Measurements from ENCODE around the gene PMVK. TPM values are rescaled to one million over a fixed set of nuclear protein-coding genes. Genes with fewer than 3 reads are reported as not detected.

Gene PMVK
- total RNA-seq, 1 donor from 2014 or later: 65.7 TPM

DNA sequence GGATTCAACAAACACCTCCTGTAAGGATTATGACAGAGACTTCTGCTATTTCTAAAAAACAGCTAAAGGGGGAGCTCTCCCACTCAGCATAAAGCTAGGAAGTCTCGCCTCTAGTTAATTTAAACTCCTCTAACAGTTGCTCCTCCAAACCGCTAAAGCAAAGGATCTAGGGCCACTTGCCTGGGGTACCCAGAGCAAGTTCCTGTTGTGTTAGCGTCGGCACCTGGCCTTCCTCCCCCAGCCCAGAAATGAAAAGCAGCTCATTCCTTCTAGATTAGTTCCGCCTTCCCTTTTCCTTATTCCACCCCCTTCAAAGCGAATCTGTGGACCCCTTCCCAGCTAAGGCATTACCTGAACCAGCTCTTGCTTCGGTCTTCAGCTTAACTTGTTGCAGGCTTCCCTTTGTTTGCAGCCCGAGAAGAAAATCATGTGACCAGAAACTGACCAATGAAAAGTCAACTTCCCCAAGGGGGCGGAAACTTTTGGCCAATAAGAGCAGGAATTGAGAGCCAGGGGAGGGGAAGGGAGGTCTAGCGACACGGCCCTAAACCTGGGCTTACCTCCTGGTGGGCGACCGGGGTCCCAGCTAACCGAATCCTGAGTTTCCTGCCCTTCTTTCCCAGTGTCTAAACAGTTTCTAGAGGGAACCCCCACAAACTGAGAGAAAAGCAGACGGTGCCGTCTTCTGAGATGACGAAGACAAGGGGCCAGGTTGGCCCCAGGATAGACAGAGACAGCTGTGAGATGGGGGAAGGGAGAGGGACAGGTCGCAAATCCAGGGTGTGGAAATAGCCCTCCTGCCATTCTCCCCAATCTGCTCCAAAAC is 19.4 kb upstream of the PMVK start, which contains the start of gene PBXIP1:
Gene PBXIP1 (minus strand): TSS at position 382 of the 826 bp plus-strand sequence. CDS start 2,378 bp downstream, outside the sequence.
- peak; percentile 92 for ATAC-seq (ENCODE audit: poor library complexity)
- intact Hi-C loops (cut with DNase I): no loop called here
- DNase-seq: no peak

- ATAC-seq (ENCODE audit: poor library complexity) (no peak), DNase-seq (no peak)
- intact Hi-C loops (cut with DNase I): no loop called here
These were observed 18.7 kb upstream of the PMVK start for GRCh38 chr1:154955039-154955717.

GRCh38 chr1:154954541-154954940 is 18.0 kb upstream of the PMVK start:
- intact Hi-C loops (cut with DNase I): no loop called here
- no peak for ATAC-seq (ENCODE audit: poor library complexity)
- DNase-seq: no peak

DNA sequence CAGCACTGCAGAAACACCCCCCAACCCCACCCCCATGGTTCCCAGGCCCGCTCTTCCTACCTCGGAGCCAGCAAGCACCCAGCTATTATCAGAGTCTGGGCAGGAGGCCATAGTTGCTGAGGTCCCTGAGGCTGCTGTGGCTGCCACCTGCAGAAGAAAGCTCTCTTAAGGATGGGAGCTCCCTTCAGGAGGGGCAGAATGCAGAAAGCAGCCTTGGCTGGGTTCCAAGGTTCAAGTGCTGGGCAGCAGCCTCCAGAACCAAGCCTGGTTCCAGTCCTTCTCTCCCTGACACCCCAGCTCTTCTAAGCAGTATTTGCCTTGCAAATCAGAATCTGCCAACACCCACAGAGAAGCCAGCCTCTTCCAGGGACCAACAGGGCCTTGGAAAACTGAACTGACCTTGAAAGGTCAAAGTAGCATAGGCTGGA is 17.1 kb upstream of the PMVK start:
- DNase-seq (no peak), ATAC-seq (ENCODE audit: poor library complexity) (no peak)
- intact Hi-C loops (cut with DNase I): no loop called here

DNA sequence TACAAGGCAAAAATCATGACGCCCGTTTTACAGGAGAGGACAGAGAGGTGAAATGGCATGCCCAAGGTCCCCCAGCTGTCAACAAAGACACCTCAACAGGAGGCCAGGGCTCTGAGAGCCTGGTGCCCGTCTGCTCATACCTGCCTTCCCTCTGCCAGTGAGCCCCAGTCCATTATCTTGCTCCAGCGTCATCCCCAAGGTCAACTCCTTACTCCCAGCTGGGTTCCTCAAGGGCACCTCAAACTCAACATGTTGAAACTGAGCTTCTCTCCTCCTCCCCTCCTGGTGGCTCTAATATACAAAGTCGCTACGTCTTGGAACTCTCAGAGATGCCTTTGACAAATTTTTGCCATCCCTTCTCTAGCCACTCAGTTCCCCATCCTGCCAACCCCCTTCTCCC is 16.1 kb upstream of the PMVK start:
- ATAC-seq (ENCODE audit: poor library complexity) (no peak), DNase-seq (no peak)
- intact Hi-C loops (cut with DNase I): no loop called here

DNA sequence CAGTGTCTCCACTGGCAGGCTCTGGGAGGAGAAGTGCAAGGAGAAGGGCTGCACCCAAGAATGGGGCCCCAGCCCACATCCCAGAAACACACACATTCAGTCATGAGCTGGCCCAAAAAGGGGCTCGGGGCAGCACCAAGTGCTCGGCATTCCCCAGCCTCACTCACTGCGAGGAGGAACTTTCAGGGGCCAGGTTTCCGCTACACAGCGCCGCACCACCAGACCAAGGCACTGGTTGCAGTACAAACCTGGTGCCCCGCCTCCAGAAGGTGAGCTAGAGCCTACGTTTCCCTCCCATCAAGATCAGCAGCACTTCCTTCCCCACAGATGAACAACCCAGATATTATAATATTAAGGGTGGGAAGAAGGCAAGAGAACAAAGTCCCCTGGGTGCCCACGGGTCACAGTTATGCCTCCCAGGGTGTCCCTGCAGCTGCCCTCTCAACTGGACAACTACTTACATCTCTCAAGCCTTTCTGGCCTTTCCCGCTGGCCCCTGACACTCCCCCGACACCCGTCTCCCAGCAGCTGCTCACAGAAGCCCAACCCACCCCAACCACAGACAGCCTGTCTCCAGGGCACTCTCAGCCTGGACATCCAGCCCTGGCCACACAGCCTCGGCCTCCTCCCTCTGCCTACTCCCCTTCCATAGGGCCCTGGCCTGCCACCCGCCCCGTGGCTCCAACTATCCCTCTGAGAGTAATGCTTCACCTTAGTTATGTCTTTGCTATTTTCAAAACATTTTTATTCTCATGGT is 15.6 kb upstream of the PMVK start:
- ATAC-seq (ENCODE audit: poor library complexity): no peak
- intact Hi-C loops (cut with DNase I): no loop called here
- no peak for DNase-seq

- intact Hi-C loops (cut with DNase I): no loop called here
- ATAC-seq (ENCODE audit: poor library complexity) (no peak), DNase-seq (no peak)
These were observed 11.6 kb upstream of the PMVK start for GRCh38 chr1:154948079-154948478.

DNA sequence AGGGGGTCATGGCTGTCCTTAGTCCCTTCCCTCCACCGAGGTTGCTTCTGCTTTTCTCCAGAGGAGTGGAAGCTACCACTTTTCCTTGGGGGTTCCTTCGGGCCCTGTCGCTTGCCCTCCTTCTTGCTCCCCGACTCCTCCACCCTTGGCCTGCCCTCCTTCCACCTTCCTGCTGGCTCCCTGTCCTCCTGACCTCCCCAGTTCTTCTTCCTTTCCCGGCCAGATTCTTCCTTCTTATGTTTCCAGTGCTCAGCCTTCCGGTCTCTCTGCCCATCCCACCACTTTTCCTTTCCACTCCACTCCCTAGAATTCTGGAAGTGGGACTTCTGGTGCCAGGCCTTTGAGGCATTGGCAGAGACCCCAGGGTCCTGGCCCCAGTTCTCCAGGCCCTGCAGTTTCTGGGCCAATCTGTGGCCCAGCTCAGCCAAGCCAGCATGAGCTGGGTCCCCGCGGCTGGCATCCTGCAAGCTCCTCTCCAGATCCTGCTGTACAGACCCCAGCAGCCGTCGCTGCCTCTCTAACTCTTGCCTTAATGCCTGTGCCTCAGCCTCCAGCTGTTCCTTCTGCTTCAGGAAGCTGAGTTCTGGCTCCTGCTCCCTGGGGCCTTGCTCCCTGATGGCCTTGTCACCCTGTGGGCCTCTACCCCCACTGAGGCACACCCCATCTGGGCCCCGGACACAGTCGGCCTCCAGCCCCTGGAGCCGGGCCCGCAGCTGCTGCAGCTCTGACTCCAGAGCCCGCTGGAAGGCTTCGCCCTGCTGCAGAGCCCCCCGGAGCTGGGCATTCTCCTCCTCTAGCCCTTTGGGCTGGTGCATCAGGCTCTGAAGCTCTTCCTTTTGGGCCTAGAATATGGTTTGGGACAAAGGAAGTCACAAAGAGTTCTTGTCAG is 9.7 kb upstream of the PMVK start:
- ATAC-seq (ENCODE audit: poor library complexity) (no peak), DNase-seq (no peak)
- intact Hi-C loops (cut with DNase I): no loop called here

DNA sequence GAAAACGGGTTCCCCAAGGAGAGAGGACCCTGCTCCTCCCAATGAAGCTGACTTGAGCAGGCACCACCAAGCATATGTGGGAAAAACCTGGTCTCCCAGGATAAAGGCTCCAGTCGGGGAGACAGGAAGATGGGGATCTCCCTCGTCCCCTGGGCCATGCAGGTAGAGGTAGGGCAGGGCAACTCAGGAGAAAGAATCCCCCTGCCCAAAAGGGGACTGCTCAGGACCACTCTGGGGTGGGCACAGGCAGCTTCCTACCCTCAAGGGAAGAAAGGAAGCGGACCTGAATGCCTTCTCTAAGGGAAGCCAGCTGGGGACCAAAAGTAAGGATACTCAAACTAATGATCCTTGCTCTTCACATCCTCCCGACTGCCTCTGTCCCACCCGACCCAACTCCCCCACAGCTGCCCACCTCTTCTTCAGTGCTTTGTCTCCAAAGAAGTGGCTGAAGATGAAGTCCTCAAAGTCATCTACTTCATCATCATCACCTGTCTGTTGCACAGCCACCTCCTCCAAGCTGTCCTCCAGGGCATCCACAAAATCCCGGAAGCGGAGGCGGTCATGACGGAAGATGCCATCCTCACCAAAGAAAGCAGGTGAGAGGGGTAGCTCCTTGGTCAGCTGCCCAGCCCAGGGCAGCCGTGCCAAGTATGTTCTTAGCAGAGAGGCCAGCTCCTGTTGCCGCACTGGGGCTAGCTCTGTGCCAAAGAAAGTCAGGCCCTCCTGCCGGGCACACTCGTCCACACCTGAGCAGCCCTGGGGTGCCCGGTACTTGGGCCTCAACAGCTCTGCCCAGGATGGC is 8.8 kb upstream of the PMVK start:
- DNase-seq (no peak), ATAC-seq (ENCODE audit: poor library complexity) (no peak)

DNA sequence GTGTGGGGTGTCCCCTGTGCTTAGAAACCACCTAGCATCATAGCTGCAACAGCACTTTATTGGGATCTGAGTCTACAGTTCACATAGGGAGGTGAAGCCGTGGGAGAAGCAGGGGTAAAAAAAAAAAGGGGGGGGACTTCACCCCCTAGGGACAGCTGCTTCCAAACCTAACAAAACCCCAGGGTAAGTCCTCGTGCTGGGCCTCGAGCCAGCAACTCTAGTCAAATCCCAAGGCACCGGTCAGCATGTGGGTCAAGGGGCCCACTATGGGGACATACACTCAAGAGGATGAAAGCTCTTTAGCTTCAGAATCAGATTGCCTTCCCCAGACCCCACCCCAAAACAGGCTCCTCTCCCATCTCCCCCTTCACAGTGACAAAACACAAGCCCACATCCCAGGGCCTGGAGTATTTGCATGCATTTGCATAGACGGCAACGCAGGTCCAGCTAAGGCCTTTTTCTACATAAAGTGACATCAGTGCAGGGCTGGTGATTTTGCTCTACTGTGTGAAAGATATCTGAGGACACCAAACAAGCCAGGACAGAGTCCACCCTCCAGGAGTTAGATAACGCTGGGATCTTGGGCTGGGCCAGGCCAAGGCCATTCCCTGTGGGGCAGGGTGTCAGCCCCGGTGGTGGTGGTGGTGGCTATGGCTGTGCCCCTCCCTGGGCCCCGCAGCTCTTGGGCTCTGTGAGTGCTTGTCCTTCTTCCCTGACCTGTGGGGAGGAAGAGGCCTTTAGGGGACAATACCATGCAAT is 8.1 kb upstream of the PMVK start:
- intact Hi-C loops (cut with DNase I): no loop called here
- DNase-seq (no peak), ATAC-seq (ENCODE audit: poor library complexity) (peak; percentile 8)

More for the DNA sequence above, 8.8 kb upstream of the PMVK start:
- intact Hi-C loops (cut with DNase I): no loop called here

DNA sequence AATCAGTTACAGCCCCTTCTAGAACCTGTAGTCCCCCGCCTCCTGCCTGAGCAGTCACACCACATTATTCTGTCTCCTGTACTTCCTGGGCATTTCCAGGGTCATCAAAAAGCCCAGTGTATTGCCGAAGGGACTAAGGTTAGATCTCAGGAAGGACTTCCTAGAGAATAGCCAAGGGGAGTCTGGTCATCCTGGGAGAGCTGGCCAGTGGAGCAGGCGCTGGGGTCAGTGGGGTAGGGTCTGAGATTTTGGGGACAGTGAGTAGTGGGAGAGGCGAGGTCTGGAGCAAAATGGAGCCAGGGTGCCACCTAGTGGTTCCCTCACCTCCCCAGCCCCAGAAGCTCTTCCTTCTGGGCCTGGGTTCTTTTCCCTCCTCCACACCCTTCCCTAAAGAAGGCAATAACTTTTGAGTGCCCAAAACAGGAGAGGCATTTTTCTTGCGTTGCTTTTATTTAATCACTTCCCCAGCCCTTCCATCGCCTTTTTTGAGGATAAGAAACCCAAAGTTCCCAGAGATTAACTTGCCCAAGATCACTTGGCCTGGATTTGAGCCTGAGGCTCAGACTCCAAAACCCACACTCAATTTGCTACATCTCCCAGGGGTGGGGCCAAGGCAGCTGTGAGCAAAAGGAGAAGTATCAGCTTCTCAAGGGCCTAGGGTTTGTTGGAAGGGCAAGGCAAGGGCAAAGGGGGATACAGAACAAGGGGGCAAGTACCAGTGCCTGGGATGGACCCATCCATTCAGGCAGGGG is 7.3 kb upstream of the PMVK start:
- ATAC-seq (ENCODE audit: poor library complexity) (peak; percentile 63), DNase-seq (no peak)
- intact Hi-C loops (cut with DNase I): no loop called here

DNA sequence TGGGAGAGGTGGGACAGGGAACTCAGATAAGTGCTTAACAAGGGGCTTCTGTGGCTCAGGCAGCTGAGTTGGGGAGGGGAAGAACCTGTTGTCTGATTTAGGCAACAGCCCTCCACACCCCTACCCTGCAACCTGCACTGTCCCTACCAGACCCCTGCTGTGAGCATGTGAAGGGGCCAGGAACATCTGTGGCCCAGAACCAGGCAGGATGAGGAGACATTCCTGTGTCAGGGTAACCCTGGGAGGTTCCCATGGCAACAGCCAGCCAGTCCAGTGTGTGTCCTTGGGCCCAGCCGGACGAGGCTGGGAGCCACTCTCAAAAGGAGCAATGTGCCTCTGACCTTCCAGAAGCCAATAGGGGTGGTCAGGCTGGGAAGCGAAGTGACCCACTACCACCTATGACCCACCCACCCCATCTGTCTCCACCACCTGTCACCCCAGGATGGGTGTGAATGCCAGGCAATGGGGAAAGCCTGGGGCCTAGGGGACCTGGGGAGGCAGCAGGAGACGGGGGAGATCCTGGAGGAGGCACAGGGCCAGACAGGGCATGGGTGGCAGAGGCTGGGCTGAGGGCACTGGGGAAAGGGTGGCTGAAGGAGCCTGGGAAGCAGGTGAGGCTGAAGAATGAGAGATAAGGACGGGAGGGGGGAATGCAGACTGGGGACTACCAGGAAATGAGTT is 5.0 kb upstream of the PMVK start:
- DNase-seq (no peak), ATAC-seq (ENCODE audit: poor library complexity) (no peak)
- intact Hi-C loops (cut with DNase I): no loop called here

DNA sequence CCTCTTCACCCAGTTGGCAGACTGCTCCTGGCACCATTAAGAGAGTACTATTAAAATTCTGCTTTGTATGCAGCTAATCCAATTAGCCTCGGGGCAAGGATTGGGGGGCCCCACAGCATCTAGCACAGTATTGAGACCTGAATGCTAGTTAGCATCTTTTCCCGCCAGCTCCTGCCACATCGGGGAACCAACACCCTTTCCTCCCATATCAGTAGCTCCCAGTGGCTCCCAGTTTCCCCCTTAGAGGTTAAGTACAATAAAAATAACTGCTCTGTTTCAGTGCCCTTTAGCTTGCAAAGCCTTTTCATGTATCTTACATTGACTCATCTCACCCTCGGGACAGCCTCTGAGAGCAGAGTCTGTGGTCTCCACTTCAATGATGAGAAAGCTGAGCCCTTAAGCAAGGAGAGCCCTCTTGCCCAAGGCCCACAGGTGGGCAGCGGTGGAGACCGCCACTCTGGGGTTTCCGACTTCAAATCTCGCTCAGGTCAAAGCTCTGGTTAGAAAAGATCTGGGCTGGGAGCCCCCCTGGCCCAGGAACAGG is 4.2 kb upstream of the PMVK start:
- ATAC-seq (ENCODE audit: poor library complexity) (no peak), DNase-seq (no peak)
- intact Hi-C loops (cut with DNase I): no loop called here

DNA sequence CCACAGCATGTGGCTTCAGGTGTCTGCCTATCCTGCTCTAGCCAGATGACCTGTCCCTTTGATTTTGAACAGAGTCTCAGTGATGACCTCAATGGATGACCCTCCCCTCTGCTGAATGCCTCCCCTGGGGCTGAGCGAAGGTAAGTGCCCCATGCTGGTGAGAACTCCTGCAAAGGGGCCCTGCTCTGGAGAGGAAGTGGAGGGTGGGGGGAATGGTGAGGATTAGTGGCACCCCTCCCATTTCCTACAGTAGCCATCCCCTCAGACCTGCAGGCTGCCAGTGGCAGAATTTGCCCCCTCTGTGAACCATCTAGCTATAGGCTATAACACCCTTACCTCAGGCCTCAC is 3.7 kb upstream of the PMVK start:
- ATAC-seq (ENCODE audit: poor library complexity) (no peak), DNase-seq (no peak)
- intact Hi-C loops (cut with DNase I): no loop called here

GRCh38 chr1:154938604-154939399 is 2.3 kb upstream of the PMVK start:
- intact Hi-C loops (cut with DNase I): no loop called here
- no peak for DNase-seq

More at GRCh38 chr1:154938604-154939399, 2.3 kb upstream of the PMVK start:
- no peak for ATAC-seq (ENCODE audit: poor library complexity)

All from Right ventricle myocardium superior (tissue), 1 donor.